ENCODE results near the gene SATB1.
A peak's percentile ranks its signal among the peaks of the same experiment; 100 is the strongest.
"Not testable (repeated sequence)": the region's sequence is repeated elsewhere in the genome, so short reads cannot be mapped to it uniquely, and the experiment has no call there.

The SATB1 gene

GRCh38 chr3:18424729-18425640 is at the start of gene SATB1:
SATB1 (minus strand) TSS chr3:18425339; CDS start chr3:18420967, 4,372 bp downstream.
- DNase-seq = peak; percentile 83

- DNase-seq = no peak
Observed at GRCh38 chr3:18474202-18474601, 49.1 kb upstream of the SATB1 start.

GRCh38 chr3:18469775-18470174 is 44.6 kb upstream of the SATB1 start:
- no peak for DNase-seq

GRCh38 chr3:18466136-18466535 is 41.0 kb upstream of the SATB1 start:
- DNase-seq = no peak

- DNase-seq = no peak
Observed at GRCh38 chr3:18454766-18455165, 29.6 kb upstream of the SATB1 start.

GRCh38 chr3:18449618-18450017 is 24.5 kb upstream of the SATB1 start:
- DNase-seq = not testable (repeated sequence)

GRCh38 chr3:18447720-18448119 is 22.6 kb upstream of the SATB1 start:
- no peak for DNase-seq

- DNase-seq = no peak
Observed at GRCh38 chr3:18446149-18446825, 21.1 kb upstream of the SATB1 start.

- peak; percentile 84 for DNase-seq
Observed at GRCh38 chr3:18445401-18446148, 20.4 kb upstream of the SATB1 start.

GRCh38 chr3:18444595-18445400 is 19.7 kb upstream of the SATB1 start:
- DNase-seq = peak; percentile 85

- peak; percentile 44 for DNase-seq
Observed at GRCh38 chr3:18443665-18444594, 18.8 kb upstream of the SATB1 start.

- DNase-seq = peak; percentile 40
Observed at GRCh38 chr3:18442756-18443664, 17.9 kb upstream of the SATB1 start.

GRCh38 chr3:18441551-18441950 is 16.4 kb upstream of the SATB1 start:
- DNase-seq = no peak

GRCh38 chr3:18440066-18440722 is 15.1 kb upstream of the SATB1 start:
- no peak for DNase-seq

- no peak for DNase-seq
Observed at GRCh38 chr3:18439281-18439680, 14.1 kb upstream of the SATB1 start.

GRCh38 chr3:18438586-18438985 is 13.4 kb upstream of the SATB1 start:
- peak; percentile 68 for DNase-seq

- DNase-seq = no peak
Observed at GRCh38 chr3:18436213-18436612, 11.1 kb upstream of the SATB1 start.

- no peak for DNase-seq
Observed at GRCh38 chr3:18434711-18435110, 9.6 kb upstream of the SATB1 start.

GRCh38 chr3:18432752-18433151 is 7.6 kb upstream of the SATB1 start:
- DNase-seq = no peak

- DNase-seq = no peak
Observed at GRCh38 chr3:18431266-18431665, 6.1 kb upstream of the SATB1 start.

Data from CD4-positive, alpha-beta T cell treated with Interleukin-17A for 4 hours (primary cell).